Measurements from ENCODE around the gene NOS3. TPM values are rescaled to one million over a fixed set of nuclear protein-coding genes. Genes with fewer than 3 reads are reported as not detected.

NOS3 gene
- polyA plus RNA-seq, 1 donor from 2014 or later = not detected

DNA sequence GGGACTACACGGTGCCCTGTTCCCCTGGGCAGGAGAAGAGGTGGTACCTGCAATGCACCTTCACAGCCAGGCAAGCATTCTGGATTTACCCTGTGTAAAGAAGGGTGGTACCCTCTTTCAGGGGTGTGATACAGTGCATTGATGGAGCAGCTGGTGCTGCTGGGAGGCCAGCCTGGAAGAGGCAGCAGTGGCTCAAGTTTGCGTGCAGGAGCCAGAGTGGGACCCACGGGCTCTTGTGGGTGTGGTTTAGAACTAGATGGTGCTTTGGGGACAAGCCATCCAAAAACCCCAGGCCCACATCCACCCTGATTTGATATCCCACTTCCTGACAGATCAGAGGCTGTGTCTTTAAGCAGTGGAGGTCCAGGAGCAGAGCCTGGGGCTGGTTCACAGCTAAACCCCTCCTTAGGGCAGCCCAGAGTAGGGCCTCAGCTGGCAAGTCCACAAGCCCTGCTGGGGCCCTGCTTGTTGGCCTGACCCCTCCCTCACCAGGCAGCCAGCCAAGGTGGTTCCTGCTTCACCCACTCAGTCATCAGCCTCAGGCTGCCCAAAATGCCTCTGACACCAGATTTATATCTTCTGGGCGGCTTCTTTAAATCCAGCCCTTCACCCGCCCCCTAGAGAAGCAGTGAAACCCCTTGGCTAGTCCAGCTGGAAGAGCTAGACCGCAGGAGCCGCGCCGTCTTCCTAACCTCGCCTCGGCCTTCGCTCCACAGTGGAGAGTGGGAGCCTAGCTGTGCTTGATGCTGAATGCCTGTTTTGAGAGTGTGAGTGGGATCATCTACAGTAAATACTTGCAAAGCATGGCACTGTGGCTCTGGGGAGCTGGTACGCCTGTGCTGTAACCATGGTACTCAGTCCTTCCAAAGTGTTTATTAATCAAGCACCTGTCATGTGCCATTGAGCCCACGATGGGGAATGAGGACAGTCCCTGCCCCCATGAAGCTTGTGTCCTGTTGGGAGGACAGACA, 56.1 kb downstream of the NOS3 start:
- H3K27ac ChIP-seq (ENCODE audit: low read length) = no peak overlapping the region
- peaks cover 19% of the 10 kb centered on the region for H3K27me3 ChIP-seq (ENCODE audit: insufficient read depth, low read depth, low read length)

More for the DNA sequence above, 56.1 kb downstream of the NOS3 start:
- H3F3A ChIP-seq (ENCODE audit: insufficient read depth, low read length, poor library complexity, severe bottlenecking) = no peaks in the 10 kb centered on the region
- H3K4me2 ChIP-seq (ENCODE audit: low read length) = no peak overlapping the region
- H3K9me2 ChIP-seq (ENCODE audit: insufficient read depth, low read length) = no peaks in the 10 kb centered on the region
- no peaks in the 10 kb centered on the region for H3K79me2 ChIP-seq (replicated peaks; ENCODE audit: insufficient read depth, low read length)
- no peaks in the 10 kb centered on the region for H4K20me1 ChIP-seq (ENCODE audit: insufficient read depth)
- no peaks in the 10 kb centered on the region for H3K9me3 ChIP-seq (ENCODE audit: low read length)
- no peak overlapping the region for H3K4me3 ChIP-seq (ENCODE audit: low read length)
- no peaks in the 10 kb centered on the region for H3K36me3 ChIP-seq (ENCODE audit: insufficient read depth, low read length)
- TF ChIP-seq RAD21 (conservative IDR thresholded peaks at IDR 0.05) (no peak), CTCF (IDR thresholded peaks at IDR 0.05; ENCODE audit: poor library complexity, severe bottlenecking) (no peak), POLR2AphosphoS5 (IDR thresholded peaks at IDR 0.05) (no peak), SMC3 (conservative IDR thresholded peaks at IDR 0.05; ENCODE audit: poor library complexity) (no peak), TAF1 (IDR thresholded peaks at IDR 0.05; ENCODE audit: low read depth) (no peak), EZH2 (IDR thresholded peaks at IDR 0.05; ENCODE audit: borderline replicate concordance, insufficient read depth, low read length, poor library complexity, severe bottlenecking) (no peak), EP300 (conservative IDR thresholded peaks at IDR 0.05; ENCODE audit: poor library complexity, severe bottlenecking) (no peak), MXI1 (conservative IDR thresholded peaks at IDR 0.05; ENCODE audit: poor library complexity, severe bottlenecking) (no peak), REST (IDR thresholded peaks at IDR 0.05; ENCODE audit: borderline replicate concordance) (no peak)
- H2AFZ ChIP-seq (ENCODE audit: low read depth, low read length) = no peak overlapping the region
- H3K9ac ChIP-seq (ENCODE audit: low read length) = no peak overlapping the region
